Measurements from ENCODE around the gene BAZ2B. TPM values are rescaled to one million over a fixed set of nuclear protein-coding genes. Genes with fewer than 3 reads are reported as not detected.

The BAZ2B gene
- total and polyA plus RNA-seq, 12 donors, result 6.8 to 57.2 (median 44.9) TPM

- H3K36me3 ChIP-seq, result no peaks in the 10 kb centered on the region
- peak in 1 of 8 donors; percentile 44 for ATAC-seq
- WGBS, 2 donors, result 65% methylated on average over 3 of the region's 3 CpGs
- H3K4me3 ChIP-seq, result no peak overlapping the region
- intact Hi-C loops (cut with DNase I), result no loop called here
- peaks cover 0 to 12% (median 5%) of the 10 kb centered on the region in 11 donors for H3K9me3 ChIP-seq
- H3K27ac ChIP-seq, result no peak overlapping the region
- TF ChIP-seq CTCF (IDR thresholded peaks at IDR 0.05), result no peak
- no peaks in the 10 kb centered on the region for H3K27me3 ChIP-seq
- peaks cover 0 to 11% (median 0%) of the 10 kb centered on the region in 9 donors for H3K4me1 ChIP-seq
- no peak for DNase-seq
Observed at GRCh38 chr2:159573846-159574606, 42.3 kb downstream of the BAZ2B start.

GRCh38 chr2:159573294-159573693 is 43.1 kb downstream of the BAZ2B start:
- ATAC-seq (no peak), DNase-seq (no peak)
- peaks cover 0 to 12% (median 5%) of the 10 kb centered on the region in 11 donors for H3K9me3 ChIP-seq
- WGBS, 2 donors, result 95 to 98% methylated on average over 4 of the region's 4 CpGs
- intact Hi-C loops (cut with DNase I), result no loop called here
- H3K4me3 ChIP-seq, result no peak overlapping the region
- no peak overlapping the region for H3K27ac ChIP-seq
- no peak for TF ChIP-seq CTCF (IDR thresholded peaks at IDR 0.05)
- no peaks in the 10 kb centered on the region for H3K27me3 ChIP-seq
- H3K36me3 ChIP-seq, result no peaks in the 10 kb centered on the region
- peaks cover 0 to 10% (median 0%) of the 10 kb centered on the region in 9 donors for H3K4me1 ChIP-seq

GRCh38 chr2:159572459-159572858 is 43.9 kb downstream of the BAZ2B start:
- intact Hi-C loops (cut with DNase I), result no loop called here
- no peak for ATAC-seq
- H3K27me3 ChIP-seq, result no peaks in the 10 kb centered on the region
- H3K4me3 ChIP-seq, result no peak overlapping the region
- no peak for DNase-seq
- no peak for TF ChIP-seq CTCF (IDR thresholded peaks at IDR 0.05)
- H3K9me3 ChIP-seq, result peaks cover 0 to 12% (median 5%) of the 10 kb centered on the region in 11 donors
- H3K36me3 ChIP-seq, result peaks cover 0 to 3% (median 0%) of the 10 kb centered on the region in 9 donors
- H3K27ac ChIP-seq, result no peak overlapping the region
- peaks cover 0 to 10% (median 0%) of the 10 kb centered on the region in 9 donors for H3K4me1 ChIP-seq

- intact Hi-C loops (cut with DNase I), result no loop called here
- Histone ChIP-seq H3K9me3 (peaks cover 0 to 12% (median 5%) of the 10 kb centered on the region in 11 donors), H3K27ac (no peak overlapping the region), H3K4me1 (peaks cover 0 to 10% (median 0%) of the 10 kb centered on the region in 9 donors), H3K27me3 (no peaks in the 10 kb centered on the region), H3K4me3 (no peak overlapping the region), H3K36me3 (peaks cover 0 to 4% (median 0%) of the 10 kb centered on the region in 9 donors)
- TF ChIP-seq CTCF (IDR thresholded peaks at IDR 0.05), result no peak
- DNase-seq (no peak), ATAC-seq (no peak)
- 97 to 100% methylated on average over 3 of the region's 3 CpGs for WGBS, 2 donors
Observed at GRCh38 chr2:159571540-159572260, 44.6 kb downstream of the BAZ2B start.

Data from heart right ventricle (tissue), 16 donors.